HEK293 (cell line): ENCODE data around the gene MKI67.

Source experiments
- FEZF1 ChIP-seq: fragments of 450-650 bp; formaldehyde crosslinking; IDR thresholded peaks from 2 replicates; pipeline ENCODE4 v1.5.1; 2016; ENCODE audit warnings: missing biosample characterization, missing genetic modification characterization
- REPIN1 ChIP-seq: fragments of 450-650 bp; formaldehyde crosslinking; IDR thresholded peaks from 2 replicates; pipeline ENCODE4 v1.5.1; 2017; ENCODE audit warnings: missing biosample characterization, missing genetic modification characterization, low read depth
- SETDB1 ChIP-seq: IDR thresholded peaks from one replicate; pipeline ENCODE4 v1.6.1; 2017; ENCODE audit warnings: mild to moderate bottlenecking, low read length, moderate library complexity, mixed read lengths; ENCODE audit not compliant: insufficient read length
- YY2 ChIP-seq: fragments of 450-650 bp; formaldehyde crosslinking; IDR thresholded peaks from 2 replicates; pipeline ENCODE4 v1.5.1; 2016; ENCODE audit warnings: missing biosample characterization, missing genetic modification characterization
- ZBTB17 ChIP-seq: fragments of 450-650 bp; formaldehyde crosslinking; IDR thresholded peaks from 2 replicates; pipeline ENCODE4 v1.5.1; 2016; ENCODE audit warnings: missing biosample characterization, missing genetic modification characterization
- ZEB2 ChIP-seq: fragments of 450-650 bp; formaldehyde crosslinking; IDR thresholded peaks from 2 replicates; pipeline ENCODE4 v1.5.1; 2016; ENCODE audit warnings: missing biosample characterization, missing genetic modification characterization
- ZNF155 ChIP-seq: fragments of 450-650 bp; formaldehyde crosslinking; IDR thresholded peaks from 2 replicates; pipeline ENCODE4 v1.5.1; 2016; ENCODE audit warnings: missing biosample characterization, missing genetic modification characterization
- ZNF211 ChIP-seq: fragments of 450-650 bp; formaldehyde crosslinking; IDR thresholded peaks from 2 replicates; pipeline ENCODE4 v1.5.1; 2016; ENCODE audit warnings: low read depth, missing biosample characterization, missing genetic modification characterization
- ZNF391 ChIP-seq: fragments of 450-650 bp; formaldehyde crosslinking; IDR thresholded peaks from 2 replicates; pipeline ENCODE4 v1.5.1; 2016; ENCODE audit warnings: low read depth, missing biosample characterization, missing genetic modification characterization, borderline replicate concordance
- ZNF404 ChIP-seq: fragments of 450-650 bp; formaldehyde crosslinking; IDR thresholded peaks from 2 replicates; pipeline ENCODE4 v1.5.1; 2017; ENCODE audit warnings: missing biosample characterization, missing genetic modification characterization
- ZNF501 ChIP-seq: fragments of 450-650 bp; formaldehyde crosslinking; IDR thresholded peaks from 2 replicates; pipeline ENCODE4 v1.5.1; 2016; ENCODE audit warnings: missing biosample characterization, missing genetic modification characterization
- ZNF521 ChIP-seq: fragments of 450-650 bp; formaldehyde crosslinking; IDR thresholded peaks from 2 replicates; pipeline ENCODE4 v1.5.1; 2017; ENCODE audit warnings: missing biosample characterization, mild to moderate bottlenecking, missing genetic modification characterization
- ZNF529 ChIP-seq: fragments of 450-650 bp; formaldehyde crosslinking; IDR thresholded peaks from 2 replicates; pipeline ENCODE4 v1.5.1; 2017; ENCODE audit warnings: missing genetic modification characterization, missing biosample characterization; ENCODE audit not compliant: insufficient replicate concordance
- ZNF571 ChIP-seq: fragments of 450-650 bp; formaldehyde crosslinking; IDR thresholded peaks from 2 replicates; pipeline ENCODE4 v1.5.0; 2017; ENCODE audit warnings: missing biosample characterization, missing genetic modification characterization
- ZNF670 ChIP-seq: fragments of 450-650 bp; formaldehyde crosslinking; IDR thresholded peaks from 2 replicates; pipeline ENCODE4 v1.5.1; 2016; ENCODE audit warnings: missing biosample characterization, missing genetic modification characterization, low read depth
- ZNF677 ChIP-seq: fragments of 450-650 bp; IDR thresholded peaks from 2 replicates; pipeline ENCODE4 v1.5.0; 2018; ENCODE audit warnings: missing biosample characterization, mild to moderate bottlenecking, missing genetic modification characterization, moderate library complexity
- ZNF785 ChIP-seq: fragments of 450-650 bp; formaldehyde crosslinking; IDR thresholded peaks from 2 replicates; pipeline ENCODE4 v1.5.1; 2016; ENCODE audit warnings: missing biosample characterization, missing genetic modification characterization
- ZNF830 ChIP-seq: fragments of 450-650 bp; IDR thresholded peaks from 2 replicates; pipeline ENCODE4 v1.5.0; 2018; ENCODE audit warnings: missing biosample characterization, missing genetic modification characterization, low read depth, mild to moderate bottlenecking, moderate library complexity
- ZSCAN30 ChIP-seq: fragments of 450-650 bp; IDR thresholded peaks from 2 replicates; pipeline ENCODE4 v1.5.1; 2018; ENCODE audit warnings: missing biosample characterization, mild to moderate bottlenecking, missing genetic modification characterization, moderate library complexity
- TF ChIP-seq, protein P1 (sequence below): fragments of 450-650 bp; formaldehyde crosslinking; IDR thresholded peaks from 2 replicates; pipeline ENCODE4 v1.5.1; 2016; ENCODE audit warnings: missing biosample characterization, missing genetic modification characterization, borderline replicate concordance
- TF ChIP-seq, protein P2 (sequence below): fragments of 450-650 bp; formaldehyde crosslinking; IDR thresholded peaks from 2 replicates; pipeline ENCODE4 v1.5.1; 2016; ENCODE audit warnings: missing biosample characterization, missing genetic modification characterization
- TF ChIP-seq, protein P3 (sequence below): fragments of 450-650 bp; formaldehyde crosslinking; IDR thresholded peaks from 2 replicates; pipeline ENCODE4 v1.5.1; 2017; ENCODE audit warnings: missing biosample characterization, missing genetic modification characterization
- TF ChIP-seq, protein P4 (sequence below): fragments of 450-650 bp; formaldehyde crosslinking; IDR thresholded peaks from 2 replicates; pipeline ENCODE4 v1.5.1; 2016; ENCODE audit warnings: missing biosample characterization, missing genetic modification characterization
- TF ChIP-seq, protein P5 (sequence below): fragments of 450-650 bp; IDR thresholded peaks from 2 replicates; pipeline ENCODE4 v1.5.1; 2018; ENCODE audit warnings: missing biosample characterization, missing genetic modification characterization
- TF ChIP-seq, protein P6 (sequence below): fragments of 450-650 bp; formaldehyde crosslinking; IDR thresholded peaks from 2 replicates; pipeline ENCODE4 v1.5.1; 2017; ENCODE audit warnings: missing biosample characterization, missing genetic modification characterization
- TF ChIP-seq, protein P7 (sequence below): fragments of 450-650 bp; formaldehyde crosslinking; optimal IDR thresholded peaks from 2 replicates; pipeline ENCODE3; 2016; ENCODE audit warnings: missing biosample characterization, mild to moderate bottlenecking, missing genetic modification characterization
- TF ChIP-seq, protein P8 (sequence below): fragments of 450-650 bp; formaldehyde crosslinking; IDR thresholded peaks from 2 replicates; pipeline ENCODE4; 2016; ENCODE audit warnings: missing biosample characterization, missing genetic modification characterization

Gene MKI67

DNA sequence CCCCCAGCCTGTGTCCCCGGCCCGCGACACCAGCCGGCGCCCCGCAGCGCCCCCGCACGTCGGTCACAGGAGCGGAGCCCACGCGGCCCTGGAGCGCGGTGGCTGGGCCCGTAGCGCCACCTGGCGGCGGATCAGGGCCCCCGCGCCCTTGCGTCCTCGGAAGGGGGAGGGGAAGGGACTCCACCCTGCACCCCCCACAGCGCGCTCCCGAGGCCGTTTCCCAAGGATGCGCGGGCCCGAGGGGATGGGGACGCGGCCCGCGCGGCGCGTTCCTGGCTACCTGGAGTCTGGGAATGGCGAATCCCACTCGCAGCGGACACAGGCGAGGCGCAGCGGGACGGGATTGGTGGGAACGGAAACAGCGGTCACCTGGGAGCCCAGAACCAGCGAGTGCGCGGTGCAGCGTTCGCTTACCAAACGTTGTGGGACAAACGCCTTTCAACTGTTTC, 23.8 kb upstream of the MKI67 start (continued):
- no peak for TF ChIP-seq ZNF529
- TF ChIP-seq, protein P1, sequence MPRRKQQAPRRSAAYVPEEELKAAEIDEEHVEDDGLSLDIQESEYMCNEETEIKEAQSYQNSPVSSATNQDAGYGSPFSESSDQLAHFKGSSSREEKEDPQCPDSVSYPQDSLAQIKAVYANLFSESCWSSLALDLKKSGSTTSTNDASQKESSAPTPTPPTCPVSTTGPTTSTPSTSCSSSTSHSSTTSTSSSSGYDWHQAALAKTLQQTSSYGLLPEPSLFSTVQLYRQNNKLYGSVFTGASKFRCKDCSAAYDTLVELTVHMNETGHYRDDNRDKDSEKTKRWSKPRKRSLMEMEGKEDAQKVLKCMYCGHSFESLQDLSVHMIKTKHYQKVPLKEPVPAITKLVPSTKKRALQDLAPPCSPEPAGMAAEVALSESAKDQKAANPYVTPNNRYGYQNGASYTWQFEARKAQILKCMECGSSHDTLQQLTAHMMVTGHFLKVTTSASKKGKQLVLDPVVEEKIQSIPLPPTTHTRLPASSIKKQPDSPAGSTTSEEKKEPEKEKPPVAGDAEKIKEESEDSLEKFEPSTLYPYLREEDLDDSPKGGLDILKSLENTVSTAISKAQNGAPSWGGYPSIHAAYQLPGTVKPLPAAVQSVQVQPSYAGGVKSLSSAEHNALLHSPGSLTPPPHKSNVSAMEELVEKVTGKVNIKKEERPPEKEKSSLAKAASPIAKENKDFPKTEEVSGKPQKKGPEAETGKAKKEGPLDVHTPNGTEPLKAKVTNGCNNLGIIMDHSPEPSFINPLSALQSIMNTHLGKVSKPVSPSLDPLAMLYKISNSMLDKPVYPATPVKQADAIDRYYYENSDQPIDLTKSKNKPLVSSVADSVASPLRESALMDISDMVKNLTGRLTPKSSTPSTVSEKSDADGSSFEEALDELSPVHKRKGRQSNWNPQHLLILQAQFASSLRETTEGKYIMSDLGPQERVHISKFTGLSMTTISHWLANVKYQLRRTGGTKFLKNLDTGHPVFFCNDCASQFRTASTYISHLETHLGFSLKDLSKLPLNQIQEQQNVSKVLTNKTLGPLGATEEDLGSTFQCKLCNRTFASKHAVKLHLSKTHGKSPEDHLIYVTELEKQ (tag by site-specific recombination): no peak
- TF ChIP-seq ZNF155 (tag by site-specific recombination): no peak
- TF ChIP-seq, protein P2, sequence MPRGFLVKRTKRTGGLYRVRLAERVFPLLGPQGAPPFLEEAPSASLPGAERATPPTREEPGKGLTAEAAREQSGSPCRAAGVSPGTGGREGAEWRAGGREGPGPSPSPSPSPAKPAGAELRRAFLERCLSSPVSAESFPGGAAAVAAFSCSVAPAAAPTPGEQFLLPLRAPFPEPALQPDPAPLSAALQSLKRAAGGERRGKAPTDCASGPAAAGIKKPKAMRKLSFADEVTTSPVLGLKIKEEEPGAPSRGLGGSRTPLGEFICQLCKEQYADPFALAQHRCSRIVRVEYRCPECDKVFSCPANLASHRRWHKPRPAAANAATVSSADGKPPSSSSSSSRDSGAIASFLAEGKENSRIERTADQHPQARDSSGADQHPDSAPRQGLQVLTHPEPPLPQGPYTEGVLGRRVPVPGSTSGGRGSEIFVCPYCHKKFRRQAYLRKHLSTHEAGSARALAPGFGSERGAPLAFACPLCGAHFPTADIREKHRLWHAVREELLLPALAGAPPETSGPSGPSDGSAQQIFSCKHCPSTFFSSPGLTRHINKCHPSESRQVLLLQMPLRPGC (tag by site-specific recombination): no peak
- TF ChIP-seq, protein P3, sequence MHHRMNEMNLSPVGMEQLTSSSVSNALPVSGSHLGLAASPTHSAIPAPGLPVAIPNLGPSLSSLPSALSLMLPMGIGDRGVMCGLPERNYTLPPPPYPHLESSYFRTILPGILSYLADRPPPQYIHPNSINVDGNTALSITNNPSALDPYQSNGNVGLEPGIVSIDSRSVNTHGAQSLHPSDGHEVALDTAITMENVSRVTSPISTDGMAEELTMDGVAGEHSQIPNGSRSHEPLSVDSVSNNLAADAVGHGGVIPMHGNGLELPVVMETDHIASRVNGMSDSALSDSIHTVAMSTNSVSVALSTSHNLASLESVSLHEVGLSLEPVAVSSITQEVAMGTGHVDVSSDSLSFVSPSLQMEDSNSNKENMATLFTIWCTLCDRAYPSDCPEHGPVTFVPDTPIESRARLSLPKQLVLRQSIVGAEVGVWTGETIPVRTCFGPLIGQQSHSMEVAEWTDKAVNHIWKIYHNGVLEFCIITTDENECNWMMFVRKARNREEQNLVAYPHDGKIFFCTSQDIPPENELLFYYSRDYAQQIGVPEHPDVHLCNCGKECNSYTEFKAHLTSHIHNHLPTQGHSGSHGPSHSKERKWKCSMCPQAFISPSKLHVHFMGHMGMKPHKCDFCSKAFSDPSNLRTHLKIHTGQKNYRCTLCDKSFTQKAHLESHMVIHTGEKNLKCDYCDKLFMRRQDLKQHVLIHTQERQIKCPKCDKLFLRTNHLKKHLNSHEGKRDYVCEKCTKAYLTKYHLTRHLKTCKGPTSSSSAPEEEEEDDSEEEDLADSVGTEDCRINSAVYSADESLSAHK (tag by site-specific recombination): no peak
- no peak for TF ChIP-seq ZNF571 (tag by site-specific recombination)
- TF ChIP-seq REPIN1 (tag by site-specific recombination): no peak
- TF ChIP-seq, protein P4, sequence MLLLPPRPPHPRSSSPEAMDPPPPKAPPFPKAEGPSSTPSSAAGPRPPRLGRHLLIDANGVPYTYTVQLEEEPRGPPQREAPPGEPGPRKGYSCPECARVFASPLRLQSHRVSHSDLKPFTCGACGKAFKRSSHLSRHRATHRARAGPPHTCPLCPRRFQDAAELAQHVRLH (tag by site-specific recombination): no peak
- TF ChIP-seq, protein P5, sequence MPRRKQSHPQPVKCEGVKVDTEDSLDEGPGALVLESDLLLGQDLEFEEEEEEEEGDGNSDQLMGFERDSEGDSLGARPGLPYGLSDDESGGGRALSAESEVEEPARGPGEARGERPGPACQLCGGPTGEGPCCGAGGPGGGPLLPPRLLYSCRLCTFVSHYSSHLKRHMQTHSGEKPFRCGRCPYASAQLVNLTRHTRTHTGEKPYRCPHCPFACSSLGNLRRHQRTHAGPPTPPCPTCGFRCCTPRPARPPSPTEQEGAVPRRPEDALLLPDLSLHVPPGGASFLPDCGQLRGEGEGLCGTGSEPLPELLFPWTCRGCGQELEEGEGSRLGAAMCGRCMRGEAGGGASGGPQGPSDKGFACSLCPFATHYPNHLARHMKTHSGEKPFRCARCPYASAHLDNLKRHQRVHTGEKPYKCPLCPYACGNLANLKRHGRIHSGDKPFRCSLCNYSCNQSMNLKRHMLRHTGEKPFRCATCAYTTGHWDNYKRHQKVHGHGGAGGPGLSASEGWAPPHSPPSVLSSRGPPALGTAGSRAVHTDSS (tag by site-specific recombination): no peak
- TF ChIP-seq ZNF830 (tag by site-specific recombination): no peak
- TF ChIP-seq ZNF211 (tag by site-specific recombination): no peak
- no peak for TF ChIP-seq ZNF670
- TF ChIP-seq ZNF391 (tag by site-specific recombination): 0 out of 2 replicates have a peak, but pooled peaks have one; percentile 47
- TF ChIP-seq, protein P6, sequence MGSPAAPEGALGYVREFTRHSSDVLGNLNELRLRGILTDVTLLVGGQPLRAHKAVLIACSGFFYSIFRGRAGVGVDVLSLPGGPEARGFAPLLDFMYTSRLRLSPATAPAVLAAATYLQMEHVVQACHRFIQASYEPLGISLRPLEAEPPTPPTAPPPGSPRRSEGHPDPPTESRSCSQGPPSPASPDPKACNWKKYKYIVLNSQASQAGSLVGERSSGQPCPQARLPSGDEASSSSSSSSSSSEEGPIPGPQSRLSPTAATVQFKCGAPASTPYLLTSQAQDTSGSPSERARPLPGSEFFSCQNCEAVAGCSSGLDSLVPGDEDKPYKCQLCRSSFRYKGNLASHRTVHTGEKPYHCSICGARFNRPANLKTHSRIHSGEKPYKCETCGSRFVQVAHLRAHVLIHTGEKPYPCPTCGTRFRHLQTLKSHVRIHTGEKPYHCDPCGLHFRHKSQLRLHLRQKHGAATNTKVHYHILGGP (tag by site-specific recombination): no peak
- TF ChIP-seq ZNF521 (tag by site-specific recombination): no peak
- TF ChIP-seq ZNF404 (tag by site-specific recombination): no peak
- no peak for TF ChIP-seq YY2 (tag by site-specific recombination)
- TF ChIP-seq, protein P7, sequence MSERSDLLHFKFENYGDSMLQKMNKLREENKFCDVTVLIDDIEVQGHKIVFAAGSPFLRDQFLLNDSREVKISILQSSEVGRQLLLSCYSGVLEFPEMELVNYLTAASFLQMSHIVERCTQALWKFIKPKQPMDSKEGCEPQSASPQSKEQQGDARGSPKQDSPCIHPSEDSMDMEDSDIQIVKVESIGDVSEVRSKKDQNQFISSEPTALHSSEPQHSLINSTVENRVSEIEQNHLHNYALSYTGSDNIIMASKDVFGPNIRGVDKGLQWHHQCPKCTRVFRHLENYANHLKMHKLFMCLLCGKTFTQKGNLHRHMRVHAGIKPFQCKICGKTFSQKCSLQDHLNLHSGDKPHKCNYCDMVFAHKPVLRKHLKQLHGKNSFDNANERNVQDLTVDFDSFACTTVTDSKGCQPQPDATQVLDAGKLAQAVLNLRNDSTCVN (tag by site-specific recombination): peak; percentile 99
- no peak for TF ChIP-seq SETDB1
- TF ChIP-seq, protein P8, sequence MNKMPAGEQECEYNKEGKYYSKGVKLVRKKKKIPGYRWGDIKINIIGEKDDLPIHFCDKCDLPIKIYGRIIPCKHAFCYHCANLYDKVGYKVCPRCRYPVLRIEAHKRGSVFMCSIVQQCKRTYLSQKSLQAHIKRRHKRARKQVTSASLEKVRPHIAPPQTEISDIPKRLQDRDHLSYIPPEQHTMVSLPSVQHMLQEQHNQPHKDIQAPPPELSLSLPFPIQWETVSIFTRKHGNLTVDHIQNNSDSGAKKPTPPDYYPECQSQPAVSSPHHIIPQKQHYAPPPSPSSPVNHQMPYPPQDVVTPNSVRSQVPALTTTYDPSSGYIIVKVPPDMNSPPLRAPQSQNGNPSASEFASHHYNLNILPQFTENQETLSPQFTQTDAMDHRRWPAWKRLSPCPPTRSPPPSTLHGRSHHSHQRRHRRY (tag by site-specific recombination): no peak
- TF ChIP-seq ZNF501 (tag by site-specific recombination): peak; percentile 74
- no peak for TF ChIP-seq ZNF677 (tag by site-specific recombination)
- no peak for TF ChIP-seq ZNF785 (tag by site-specific recombination)
- TF ChIP-seq FEZF1 (tag by site-specific recombination): no peak
- TF ChIP-seq ZBTB17 (tag by site-specific recombination): peak; percentile 82
- TF ChIP-seq ZEB2 (tag by site-specific recombination): peak; percentile 67
- peak; percentile 91 for TF ChIP-seq ZSCAN30 (tag by site-specific recombination)
